ENCODE results near the gene RNF103. TPM values are rescaled to one million over a fixed set of nuclear protein-coding genes. Genes with fewer than 3 reads are reported as not detected.

RNF103 gene
- total RNA-seq, 4 donors from 2014 or later: 22.3 to 127 (median 102) TPM

DNA sequence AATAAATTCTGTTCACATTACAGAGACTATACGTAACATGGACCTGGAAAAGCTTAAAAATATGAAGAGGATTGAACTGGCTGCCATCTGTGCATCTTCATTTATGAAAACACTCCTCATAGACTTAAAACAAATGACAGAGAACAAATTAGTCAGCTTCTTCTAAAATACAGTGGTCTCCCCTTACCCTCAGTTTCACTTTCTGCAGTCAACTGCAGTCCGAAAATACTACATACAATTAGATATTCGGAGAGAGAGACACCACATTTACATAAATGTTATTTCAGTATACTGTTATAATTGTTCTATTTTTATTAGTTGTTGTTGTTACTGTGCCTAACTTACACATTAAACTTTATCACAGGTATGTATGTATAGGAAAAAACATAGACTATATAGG lies 6.5 kb downstream of the RNF103 start:
- Histone ChIP-seq H3K36me3 (peaks cover 0 to 66% (median 0%) of the 10 kb centered on the region in 3 donors), H3K9me3 (no peaks in the 10 kb centered on the region), H3K27ac (no peak overlapping the region), H3K27me3 (no peaks in the 10 kb centered on the region), H3K4me1 (peaks cover 0 to 24% (median 6%) of the 10 kb centered on the region in 4 donors), H3K4me3 (no peak overlapping the region)
- no peak for TF ChIP-seq POLR2A (IDR thresholded peaks at IDR 0.05)
- TF ChIP-seq, protein P1, sequence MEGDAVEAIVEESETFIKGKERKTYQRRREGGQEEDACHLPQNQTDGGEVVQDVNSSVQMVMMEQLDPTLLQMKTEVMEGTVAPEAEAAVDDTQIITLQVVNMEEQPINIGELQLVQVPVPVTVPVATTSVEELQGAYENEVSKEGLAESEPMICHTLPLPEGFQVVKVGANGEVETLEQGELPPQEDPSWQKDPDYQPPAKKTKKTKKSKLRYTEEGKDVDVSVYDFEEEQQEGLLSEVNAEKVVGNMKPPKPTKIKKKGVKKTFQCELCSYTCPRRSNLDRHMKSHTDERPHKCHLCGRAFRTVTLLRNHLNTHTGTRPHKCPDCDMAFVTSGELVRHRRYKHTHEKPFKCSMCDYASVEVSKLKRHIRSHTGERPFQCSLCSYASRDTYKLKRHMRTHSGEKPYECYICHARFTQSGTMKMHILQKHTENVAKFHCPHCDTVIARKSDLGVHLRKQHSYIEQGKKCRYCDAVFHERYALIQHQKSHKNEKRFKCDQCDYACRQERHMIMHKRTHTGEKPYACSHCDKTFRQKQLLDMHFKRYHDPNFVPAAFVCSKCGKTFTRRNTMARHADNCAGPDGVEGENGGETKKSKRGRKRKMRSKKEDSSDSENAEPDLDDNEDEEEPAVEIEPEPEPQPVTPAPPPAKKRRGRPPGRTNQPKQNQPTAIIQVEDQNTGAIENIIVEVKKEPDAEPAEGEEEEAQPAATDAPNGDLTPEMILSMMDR (IDR thresholded peaks at IDR 0.05): no peak
- DNase-seq: no peak

GRCh38 chr2:86616502-86616901 lies 7.2 kb downstream of the RNF103 start:
- Histone ChIP-seq H3K4me3 (no peak overlapping the region), H3K27me3 (no peaks in the 10 kb centered on the region), H3K36me3 (peaks cover 0 to 72% (median 0%) of the 10 kb centered on the region in 3 donors), H3K4me1 (peaks cover 0 to 24% (median 4%) of the 10 kb centered on the region in 4 donors), H3K9me3 (no peaks in the 10 kb centered on the region), H3K27ac (no peak overlapping the region)
- TF ChIP-seq, protein P1 (IDR thresholded peaks at IDR 0.05): no peak
- no peak for TF ChIP-seq POLR2A (IDR thresholded peaks at IDR 0.05)
- DNase-seq: no peak

DNA sequence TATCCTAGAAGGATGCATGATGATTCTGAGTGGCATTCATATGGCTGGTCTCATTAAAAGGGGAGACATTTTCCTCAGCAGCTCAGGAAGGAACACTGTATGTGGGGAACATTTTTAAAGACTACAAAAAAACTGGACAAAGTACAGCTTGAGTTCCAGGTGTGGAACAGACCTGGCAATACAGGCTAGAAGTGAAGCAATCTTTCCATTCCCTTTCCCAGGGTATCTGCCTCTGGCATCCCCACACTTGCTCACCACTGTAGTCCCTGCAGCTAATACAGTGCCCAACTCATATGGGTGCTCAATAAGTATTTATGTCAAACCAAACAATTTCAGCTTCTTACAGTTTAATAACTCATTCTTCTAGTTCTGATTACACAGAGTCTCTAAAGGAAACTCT lies 8.1 kb downstream of the RNF103 start:
- peaks cover 0 to 21% (median 0%) of the 10 kb centered on the region in 4 donors for H3K4me1 ChIP-seq
- no peaks in the 10 kb centered on the region for H3K27me3 ChIP-seq
- H3K4me3 ChIP-seq: no peak overlapping the region
- H3K36me3 ChIP-seq: peaks cover 0 to 81% (median 0%) of the 10 kb centered on the region in 3 donors
- no peaks in the 10 kb centered on the region for H3K9me3 ChIP-seq
- no peak for DNase-seq
- TF ChIP-seq, protein P1 (IDR thresholded peaks at IDR 0.05): no peak
- TF ChIP-seq POLR2A (IDR thresholded peaks at IDR 0.05): no peak
- H3K27ac ChIP-seq: no peak overlapping the region

DNA sequence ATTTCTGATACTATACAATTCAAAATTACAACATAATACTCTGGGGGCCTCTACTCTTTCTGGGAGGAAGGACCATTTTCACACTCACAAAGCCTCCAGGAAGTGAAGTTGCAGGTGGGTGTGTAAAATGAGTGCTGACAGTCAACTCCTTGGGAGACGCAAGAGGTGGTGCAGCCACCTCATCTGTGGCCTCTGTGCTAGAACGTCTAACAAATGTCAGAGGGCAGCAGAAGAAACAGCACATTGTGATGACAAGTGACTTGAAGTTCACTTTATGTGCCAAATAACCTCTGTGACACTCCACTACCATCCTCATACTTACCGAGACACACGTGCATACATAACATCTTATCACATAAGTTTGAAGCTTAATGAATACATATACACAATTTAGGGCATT lies 10.2 kb downstream of the RNF103 start:
- TF ChIP-seq, protein P1 (IDR thresholded peaks at IDR 0.05): no peak
- no peak for TF ChIP-seq POLR2A (IDR thresholded peaks at IDR 0.05)
- no peaks in the 10 kb centered on the region for H3K9me3 ChIP-seq
- no peak overlapping the region for H3K4me3 ChIP-seq
- no peak for DNase-seq
- peaks cover 0 to 82% (median 0%) of the 10 kb centered on the region in 3 donors for H3K36me3 ChIP-seq
- no peaks in the 10 kb centered on the region for H3K27me3 ChIP-seq
- no peak overlapping the region for H3K27ac ChIP-seq
- peaks cover 0 to 5% (median 0%) of the 10 kb centered on the region in 4 donors for H3K4me1 ChIP-seq

- H3K27me3 ChIP-seq: no peaks in the 10 kb centered on the region
- H3K4me1 ChIP-seq: no peaks in the 10 kb centered on the region
- H3K4me3 ChIP-seq: no peak overlapping the region
- H3K36me3 ChIP-seq: peaks cover 0 to 83% (median 0%) of the 10 kb centered on the region in 3 donors
- H3K27ac ChIP-seq: no peak overlapping the region
- H3K9me3 ChIP-seq: no peaks in the 10 kb centered on the region
- no peak for DNase-seq
- TF ChIP-seq, protein P1 (IDR thresholded peaks at IDR 0.05): no peak
- TF ChIP-seq POLR2A (IDR thresholded peaks at IDR 0.05): no peak
Measured at GRCh38 chr2:86610871-86611270, 12.8 kb downstream of the RNF103 start.

Data from Peyer's patch (tissue), 4 donors.